Renal cortex interstitium (tissue), 11 donors: ENCODE data around the gene ZDHHC24. TPM values are rescaled to one million over a fixed set of nuclear protein-coding genes. Genes with fewer than 3 reads are reported as not detected.

Experiments used
- DNase-seq, 11 donors: peaks; one replicate each; pipeline ENCODE4 v3.0.0-alpha.2; 2013; ENCODE audit warnings: low read depth in 9 of 11, low spot score in 4 of 11; ENCODE audit errors: extremely low read depth in 1 of 11
- polyA plus RNA-seq, 3 donors: library from polyadenylated mRNA; unstranded; fragments of 120-200 nt; gene quantifications; one replicate each; pipeline ENCODE4 v1.2.1, GENCODE V29; 2013; ENCODE audit not compliant: insufficient read length in 3 of 3

The ZDHHC24 gene
- polyA plus RNA-seq, 3 donors, result 6.3 to 10.6 (median 9.2) TPM

DNA sequence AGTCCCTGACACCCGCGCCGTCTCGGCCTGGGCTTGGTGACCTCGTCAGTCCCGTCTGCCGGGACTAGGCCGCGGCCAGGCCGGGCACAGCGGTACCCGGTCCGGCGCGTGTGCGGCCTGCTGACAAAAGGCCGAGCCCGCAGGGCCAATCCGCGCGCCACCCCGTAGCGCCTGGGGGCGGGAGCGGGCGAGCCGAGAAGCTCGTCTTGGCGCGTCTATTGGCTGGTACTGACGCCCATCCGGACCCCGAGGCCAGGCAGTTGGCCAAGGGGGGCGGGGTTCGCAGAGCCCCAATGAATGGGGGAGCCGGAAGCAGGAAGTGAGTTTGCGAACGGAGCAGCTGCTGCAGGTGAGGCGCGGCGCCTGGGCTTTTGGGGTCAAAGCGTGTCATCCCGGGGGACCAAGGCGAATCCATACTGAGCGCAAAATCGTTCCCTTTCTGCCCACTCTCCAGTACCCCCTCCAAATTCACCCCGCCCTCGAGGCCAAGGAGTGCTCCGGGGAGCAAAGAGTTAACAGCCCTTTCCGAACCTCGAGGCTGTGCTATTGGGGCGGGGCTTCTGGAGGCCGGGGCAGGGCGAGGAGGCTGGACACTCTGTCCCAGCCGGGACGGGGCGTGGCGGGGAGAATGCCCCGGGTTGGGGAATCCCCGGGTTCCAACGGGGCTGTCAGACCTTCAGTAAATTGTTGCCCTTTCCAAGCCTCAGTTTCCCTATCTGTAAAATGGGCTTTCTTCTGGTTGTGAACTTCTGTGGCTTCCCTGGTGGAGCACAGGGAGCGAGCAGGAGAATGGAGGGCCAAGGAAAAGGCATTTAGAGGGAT lies 65.5 kb downstream of the ZDHHC24 start, which contains the start of gene DPP3:
TSS of gene DPP3 (plus strand) at position 318 of the 822 bp plus-strand sequence. CDS start 1,767 bp downstream, outside the sequence.
- peak; percentile 82 to 94 (median 90) for DNase-seq

- DNase-seq, result peak in 3 of 11 donors; percentile 6 to 45 (median 20)
Measured at GRCh38 chr11:66479394-66480116, 66.3 kb downstream of the ZDHHC24 start.

- DNase-seq, result peak in 1 of 11 donors; percentile 15
Measured at GRCh38 chr11:66478729-66479393, 67.0 kb downstream of the ZDHHC24 start.

DNA sequence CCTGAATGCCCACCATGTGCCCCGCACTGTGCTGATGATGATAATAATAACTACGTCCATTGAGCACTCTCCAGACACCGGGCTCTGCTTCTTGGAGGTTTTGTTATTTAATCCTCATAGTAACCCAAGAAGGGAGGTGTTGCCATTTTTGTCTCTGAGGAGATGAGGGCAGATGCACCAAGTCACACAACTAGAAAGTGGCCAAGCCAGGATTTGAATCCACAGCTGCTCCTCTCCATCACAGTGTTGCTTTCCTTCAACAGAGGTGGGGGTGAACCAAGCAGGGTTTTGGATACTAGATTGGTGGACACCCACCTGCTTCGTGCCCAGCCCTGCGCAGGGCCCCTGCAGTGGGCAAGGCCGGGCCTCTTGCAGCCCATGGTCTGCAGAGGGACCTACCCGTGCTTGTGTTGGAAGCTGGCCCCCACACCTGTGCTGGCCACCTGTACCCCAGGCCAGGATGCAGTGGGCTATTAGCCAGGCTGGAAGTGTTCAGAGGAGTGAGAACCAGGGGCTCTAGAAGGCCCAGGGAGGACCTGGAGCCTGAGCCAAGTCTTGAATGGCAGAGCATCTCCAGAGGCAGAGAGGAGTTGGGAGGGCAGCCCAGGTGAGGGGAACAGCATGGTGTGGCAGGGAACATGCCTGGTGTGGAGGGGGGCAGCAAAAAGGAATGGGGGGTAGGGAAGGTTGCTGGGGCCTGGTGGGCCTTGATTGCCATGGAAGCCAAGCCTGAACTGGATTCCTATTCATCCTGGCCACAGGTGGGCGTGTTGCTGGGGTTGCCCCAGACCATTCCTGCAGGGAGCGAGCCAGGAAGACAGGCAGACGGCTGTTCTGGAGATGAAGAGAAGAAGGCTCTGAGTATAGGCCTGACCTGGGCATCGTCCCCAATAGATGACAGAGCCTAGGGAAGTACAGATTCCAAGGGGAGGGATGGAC lies 68.3 kb downstream of the ZDHHC24 start:
- no peak for DNase-seq

- no peak for DNase-seq
Measured at GRCh38 chr11:66476841-66477251, 69.0 kb downstream of the ZDHHC24 start.

DNA sequence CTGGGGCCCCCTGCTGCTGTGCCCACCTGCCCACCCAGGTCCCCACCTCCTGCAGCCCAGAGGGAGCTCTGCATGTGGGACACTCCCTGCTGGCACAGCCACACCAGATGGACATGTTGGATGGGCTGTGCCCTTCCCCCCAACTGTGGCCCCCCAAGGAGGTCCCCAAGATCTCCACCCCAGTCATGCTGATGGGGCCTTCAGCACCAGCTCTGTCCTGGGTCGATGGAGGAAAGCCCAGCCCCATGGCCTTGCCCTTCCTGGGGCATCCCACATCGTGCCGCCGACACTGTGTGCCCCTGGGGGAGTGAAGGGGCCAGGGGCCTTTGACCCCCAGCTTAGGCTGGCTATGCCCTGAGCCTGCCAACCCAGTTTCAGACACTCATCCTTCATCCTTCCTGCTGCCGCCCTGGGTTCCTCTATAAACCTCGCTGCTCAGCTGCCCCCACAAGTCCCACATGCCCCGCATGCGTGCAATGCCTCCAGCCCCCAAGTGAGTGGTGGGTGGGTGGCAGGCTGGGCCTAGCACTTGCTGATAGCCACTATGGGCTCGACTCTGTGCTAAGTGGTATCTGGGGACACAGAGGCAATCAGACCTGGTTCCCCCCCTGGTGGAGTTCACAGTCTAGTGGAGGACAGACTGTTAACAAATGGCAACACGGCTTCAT lies 69.5 kb downstream of the ZDHHC24 start:
- DNase-seq, result no peak

- no peak for DNase-seq
Measured at GRCh38 chr11:66475349-66476172, 70.3 kb downstream of the ZDHHC24 start.

DNA sequence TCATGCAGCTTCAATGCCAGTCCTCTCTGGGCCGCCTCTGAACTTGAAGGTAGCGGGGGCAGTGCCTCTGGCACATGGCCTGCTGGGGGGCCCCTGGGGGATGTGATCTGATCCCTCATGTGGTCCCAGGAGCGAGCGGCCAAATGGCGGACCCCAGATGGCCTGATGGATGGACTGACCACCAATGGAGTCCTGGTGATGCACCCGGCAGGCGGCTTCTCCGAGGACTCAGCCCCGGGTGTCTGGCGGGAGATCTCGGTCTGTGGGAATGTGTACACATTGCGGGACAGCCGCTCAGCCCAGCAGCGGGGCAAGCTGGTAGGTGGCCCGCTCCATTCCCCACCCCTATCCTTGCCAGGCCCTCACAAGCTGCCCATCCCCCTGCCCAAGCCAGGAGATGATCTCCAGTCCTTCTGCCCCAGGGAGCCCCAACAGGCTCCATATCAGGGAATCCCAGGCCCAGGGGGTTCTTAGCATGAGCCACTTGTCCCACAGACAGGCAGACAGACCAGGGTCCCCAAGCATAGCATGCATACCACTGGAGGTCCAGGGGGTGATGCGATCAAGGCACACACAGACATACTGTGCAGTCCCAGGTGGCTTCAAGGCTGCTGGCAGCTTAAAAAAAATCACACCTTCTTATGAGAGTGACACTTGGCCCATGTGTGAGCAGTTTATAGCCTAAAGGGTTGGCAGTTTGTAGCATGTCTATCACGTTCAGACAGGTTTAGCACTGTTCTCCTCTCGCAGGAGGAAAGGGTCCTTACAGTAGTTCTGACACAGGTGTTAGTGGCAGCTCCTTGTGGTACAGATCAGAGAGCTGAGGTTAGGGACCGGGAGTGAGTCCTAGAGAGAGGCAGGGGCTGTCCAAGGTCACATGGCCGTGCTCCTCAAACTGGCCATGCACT lies 72.0 kb downstream of the ZDHHC24 start:
- no peak for DNase-seq

- DNase-seq, result no peak
Measured at GRCh38 chr11:66473167-66473566, 72.7 kb downstream of the ZDHHC24 start.

DNA sequence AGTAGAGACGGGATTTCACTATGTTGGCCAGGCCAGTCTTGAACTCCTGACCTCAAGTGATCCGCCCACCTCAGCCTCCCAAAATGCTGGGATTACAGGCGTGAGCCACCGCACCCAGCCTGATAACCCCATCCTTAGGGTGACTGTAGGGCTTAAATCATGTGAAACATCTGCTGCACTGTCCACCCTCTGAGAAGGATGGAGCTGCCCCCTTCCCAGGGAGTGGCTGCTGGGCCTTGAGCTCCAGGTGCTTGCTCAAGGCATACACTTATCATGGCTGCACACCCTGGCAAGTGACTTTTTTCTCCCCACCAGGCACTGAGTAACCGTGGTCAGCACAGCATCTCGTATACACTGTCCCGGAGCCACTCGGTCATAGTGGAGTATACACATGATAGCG lies 73.8 kb downstream of the ZDHHC24 start:
- no peak for DNase-seq

DNA sequence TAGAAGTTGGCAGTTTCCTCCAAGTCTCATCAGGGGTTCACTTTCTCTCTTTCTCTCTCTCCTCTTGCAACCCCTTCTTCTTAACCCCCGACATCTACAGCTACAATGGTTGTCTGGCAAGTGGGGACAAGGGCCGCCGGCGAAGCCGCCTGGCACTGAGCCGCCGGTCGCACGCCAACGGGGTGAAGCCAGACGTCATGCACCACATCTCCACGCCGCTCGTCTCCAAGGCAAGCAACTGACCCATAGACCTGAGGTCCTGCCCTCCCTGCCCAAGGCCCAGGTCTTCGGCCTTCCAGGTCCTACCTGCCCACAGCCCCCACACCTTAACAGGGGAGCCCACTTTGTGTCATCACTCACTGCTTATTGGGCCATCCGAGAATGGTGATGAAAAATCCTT lies 74.7 kb downstream of the ZDHHC24 start:
- DNase-seq, result no peak

Other genes starting within 250 kb of the ZDHHC24 start
- 10 to 100 TPM; 56.2 to 88.4 (median 60.0) TPM for gene CD248, start 229.0 kb downstream of the ZDHHC24 start, polyA plus RNA-seq
- gene RIN1, start 209.6 kb downstream of the ZDHHC24 start, polyA plus RNA-seq, result 1 to 10 TPM; 1.9 to 3.6 (median 2.8) TPM
- gene BRMS1, start 200.9 kb downstream of the ZDHHC24 start, polyA plus RNA-seq, result 10 to 100 TPM; 27.0 to 35.4 (median 32.8) TPM
- 10 to 100 TPM; 47.9 to 56.7 (median 51.3) TPM for gene B4GAT1, start 198.4 kb downstream of the ZDHHC24 start, polyA plus RNA-seq
- gene SLC29A2, start 174.3 kb downstream of the ZDHHC24 start, polyA plus RNA-seq, result 10 to 100 TPM; 18.0 to 24.8 (median 22.0) TPM
- gene NPAS4, start 125.0 kb downstream of the ZDHHC24 start, polyA plus RNA-seq, result under 1 TPM; 0.09 to 0.50 (median 0.30) TPM
- gene MRPL11, start 107.2 kb downstream of the ZDHHC24 start, polyA plus RNA-seq, result 10 to 100 TPM; 68.5 to 82.4 (median 73.3) TPM
- 1 to 10 TPM; 4.1 to 6.3 (median 5.9) TPM for gene PELI3, start 79.1 kb downstream of the ZDHHC24 start, polyA plus RNA-seq
- gene DPP3, start 65.6 kb downstream of the ZDHHC24 start, polyA plus RNA-seq, result 10 to 100 TPM; 20.0 to 26.1 (median 23.6) TPM
- gene BBS1, start 35.4 kb downstream of the ZDHHC24 start, polyA plus RNA-seq, result 10 to 100 TPM; 71.3 to 92.4 (median 71.7) TPM
- gene ACTN3, start 855 bp upstream of the ZDHHC24 start, polyA plus RNA-seq, result under 1 TPM; 0.38 to 0.56 (median 0.49) TPM
- 100 to 1,000 TPM in 1 of 3 donors, 10 to 100 TPM in 2; 94.9 to 103 (median 98.6) TPM for gene CTSF, start 22.6 kb upstream of the ZDHHC24 start, polyA plus RNA-seq
- gene CCDC87, start 47.0 kb upstream of the ZDHHC24 start, polyA plus RNA-seq, result under 1 TPM; 0.23 to 0.35 (median 0.26) TPM
- gene CCS, start 47.1 kb upstream of the ZDHHC24 start, polyA plus RNA-seq, result 10 to 100 TPM; 37.4 to 75.3 (median 59.8) TPM
- gene RBM14, start 70.6 kb upstream of the ZDHHC24 start, polyA plus RNA-seq, result 100 to 1,000 TPM in 1 of 3 donors, 10 to 100 TPM in 2; 73.3 to 104 (median 79.2) TPM
- 100 to 1,000 TPM; 227 to 261 (median 261) TPM for gene RBM4, start 92.7 kb upstream of the ZDHHC24 start, polyA plus RNA-seq
- 10 to 100 TPM; 68.3 to 74.4 (median 68.9) TPM for gene RBM4B, start 131.8 kb upstream of the ZDHHC24 start, polyA plus RNA-seq
- gene SPTBN2, start 183.2 kb upstream of the ZDHHC24 start, polyA plus RNA-seq, result 10 to 100 TPM; 41.8 to 56.0 (median 54.1) TPM